Superior temporal gyrus (tissue), 1 donor: ENCODE measurements around the gene EMD.
"Not testable (repeated sequence)": the region's sequence is repeated elsewhere in the genome, so short reads cannot be mapped to it uniquely, and the experiment has no call there.

Source experiments
- DNase-seq: peaks from one replicate; pipeline ENCODE4 v3.0.0-alpha.2; 2016; ENCODE audit errors: extremely low spot score

EMD gene

DNA sequence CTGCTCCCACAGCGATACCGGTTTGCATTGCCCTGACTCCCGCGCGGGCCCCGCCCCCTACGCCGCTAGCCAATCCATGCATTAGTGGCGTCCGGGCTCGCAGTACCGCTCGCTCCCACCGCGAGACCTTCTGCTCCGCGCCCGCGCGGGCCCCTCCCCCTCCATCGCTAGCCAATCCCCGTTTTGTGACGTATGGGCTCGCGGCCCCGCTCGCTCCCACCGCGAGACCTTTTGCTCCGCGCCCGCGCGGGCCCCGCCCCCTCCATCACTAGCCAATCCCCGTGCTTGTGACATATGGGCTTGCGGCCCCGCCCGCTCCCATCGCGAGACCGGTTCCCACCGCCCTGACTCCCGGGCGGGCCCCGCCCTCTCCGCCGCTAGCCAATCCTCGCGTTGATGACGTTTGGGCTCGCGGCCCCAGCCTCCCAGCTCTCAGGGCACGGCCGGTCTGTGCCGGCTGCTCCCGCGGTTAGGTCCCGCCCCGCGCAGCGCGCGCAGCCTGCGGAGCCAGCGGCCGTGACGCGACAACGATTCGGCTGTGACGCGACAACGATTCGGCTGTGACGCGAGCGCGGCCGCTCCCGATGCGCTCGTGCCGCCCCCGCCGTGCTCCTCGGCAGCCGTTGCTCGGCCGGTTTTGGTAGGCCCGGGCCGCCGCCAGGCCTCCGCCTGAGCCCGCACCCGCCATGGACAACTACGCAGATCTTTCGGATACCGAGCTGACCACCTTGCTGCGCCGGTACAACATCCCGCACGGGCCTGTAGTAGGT, at the start of gene EMD:
EMD (plus strand) TSS at position 497 of the 770 bp plus-strand sequence; CDS start at position 687, 190 bp downstream.
- peak; percentile 91 for DNase-seq

DNA sequence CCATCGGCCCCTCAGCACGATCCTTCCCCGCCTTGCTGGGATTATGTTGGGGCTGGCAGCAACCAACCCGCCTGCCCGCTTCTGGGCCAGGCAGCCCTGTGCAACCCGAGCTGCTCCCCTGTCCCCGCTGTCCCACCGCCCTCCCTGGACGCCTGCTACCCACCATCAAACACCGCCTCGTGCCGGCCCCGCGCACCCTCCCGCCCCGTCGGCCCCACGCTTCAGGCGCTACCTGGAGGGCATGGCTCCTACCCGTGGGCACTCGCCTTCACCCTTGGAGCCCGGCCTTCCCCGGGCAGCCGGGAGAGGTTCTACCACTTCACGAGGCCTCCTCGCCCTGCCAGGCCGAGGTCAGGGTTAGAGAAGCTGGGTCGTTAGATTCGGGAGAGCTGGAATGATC, 46.5 kb upstream of the EMD start:
- no peak for DNase-seq

DNA sequence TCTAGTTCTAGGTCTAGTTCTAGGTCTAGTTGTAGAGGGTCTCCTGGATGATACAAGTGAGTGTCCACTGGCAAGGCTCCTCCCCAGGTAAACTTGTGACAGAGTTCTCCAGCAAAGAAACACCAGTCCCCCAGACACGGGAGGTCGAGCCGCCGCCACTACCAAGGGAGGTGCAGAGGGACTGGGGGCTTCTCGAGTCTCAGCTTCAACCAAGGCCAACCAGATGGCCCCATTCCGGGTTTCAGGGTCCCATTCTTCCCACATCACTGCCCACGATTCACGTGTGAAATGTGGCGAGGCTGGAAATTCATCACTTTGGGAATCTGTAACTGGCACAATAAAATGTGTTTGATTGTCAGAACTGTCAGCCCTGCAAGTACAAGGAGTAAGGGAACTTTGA, 46.0 kb upstream of the EMD start:
- DNase-seq: no peak

DNA sequence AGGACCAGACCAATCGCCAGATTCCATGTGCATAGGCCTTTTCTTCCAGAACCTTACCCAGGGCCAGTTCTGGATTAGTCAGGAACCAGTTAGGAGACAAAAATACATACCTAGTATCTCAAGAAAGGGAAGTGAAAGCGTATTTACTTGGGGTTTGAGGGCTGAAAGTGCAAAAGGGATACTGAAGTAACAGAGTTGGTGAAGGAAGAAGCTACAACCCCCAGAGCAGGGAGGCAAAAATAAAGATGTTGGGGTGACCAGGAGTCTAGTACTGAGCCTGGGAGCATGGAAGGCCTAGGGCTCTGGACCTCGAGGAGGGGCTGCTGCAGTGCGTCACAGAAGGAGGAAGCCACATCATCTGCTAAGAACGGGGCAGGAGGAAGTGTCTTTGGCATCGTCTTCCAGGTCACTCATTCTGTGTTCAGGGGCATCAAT, 45.2 kb upstream of the EMD start:
- no peak for DNase-seq

DNA sequence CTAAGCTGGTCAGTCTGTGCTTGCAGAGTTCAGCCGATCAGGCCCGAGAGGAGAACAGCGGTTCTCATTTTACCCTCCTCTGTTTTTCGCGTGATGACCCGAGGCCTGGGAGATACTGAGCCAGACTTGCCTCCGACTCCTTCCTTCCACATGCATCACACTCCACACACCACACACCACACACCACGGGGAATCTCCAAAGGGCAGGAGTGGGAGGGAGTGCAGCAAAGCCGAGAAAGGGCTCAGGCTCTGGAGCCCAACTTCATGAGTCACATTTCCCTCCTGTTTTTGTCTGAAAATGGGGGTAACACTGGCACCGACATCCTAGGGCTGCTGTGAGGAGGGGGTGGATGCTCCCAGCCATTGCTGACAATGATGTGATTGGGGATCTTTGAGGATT, 44.6 kb upstream of the EMD start:
- DNase-seq: no peak

DNA sequence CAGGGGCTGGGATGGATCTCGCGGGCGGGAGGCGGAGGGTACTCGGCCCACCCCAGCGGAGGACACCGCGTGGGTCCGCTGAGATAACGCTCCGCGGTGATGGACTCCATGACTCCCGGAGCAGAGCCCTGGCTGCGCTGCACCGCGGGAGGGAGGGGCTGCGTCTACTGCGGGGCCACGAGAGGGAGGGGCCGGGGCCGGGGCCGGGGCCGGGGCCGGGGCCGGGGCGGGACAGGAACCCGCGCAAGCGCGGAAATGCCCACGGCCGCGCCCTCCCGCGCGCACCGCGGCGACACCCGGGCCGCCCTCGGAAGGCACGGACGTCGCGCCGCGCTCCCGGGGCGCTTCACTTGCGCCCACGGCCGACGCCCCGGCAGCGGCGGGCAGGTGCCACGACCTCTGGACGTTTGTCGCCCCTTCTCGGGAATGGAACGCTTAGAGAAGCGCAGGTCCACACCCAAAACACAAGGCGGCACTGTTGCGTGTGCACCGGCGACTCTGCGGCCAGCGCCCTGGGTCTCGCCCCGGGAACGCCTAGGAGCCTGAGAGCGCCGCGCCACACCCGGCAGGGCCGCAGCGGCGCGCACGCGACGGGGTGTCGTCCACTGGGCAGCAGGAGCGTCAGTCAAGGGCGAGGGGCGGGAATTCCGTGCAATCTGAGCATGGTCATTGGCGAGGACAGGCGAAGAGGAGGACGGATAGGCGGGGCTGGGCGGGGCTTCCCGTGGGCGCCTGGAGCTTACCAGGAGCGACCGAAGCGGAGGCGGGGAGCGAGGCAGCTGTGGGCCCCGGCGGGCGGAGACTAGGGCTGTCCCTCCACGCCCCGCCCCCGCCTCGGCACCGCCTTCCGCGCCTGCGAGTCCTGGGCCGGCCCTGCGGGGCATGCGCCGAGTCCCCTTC, 37.4 kb upstream of the EMD start:
- not testable (repeated sequence) for DNase-seq

DNA sequence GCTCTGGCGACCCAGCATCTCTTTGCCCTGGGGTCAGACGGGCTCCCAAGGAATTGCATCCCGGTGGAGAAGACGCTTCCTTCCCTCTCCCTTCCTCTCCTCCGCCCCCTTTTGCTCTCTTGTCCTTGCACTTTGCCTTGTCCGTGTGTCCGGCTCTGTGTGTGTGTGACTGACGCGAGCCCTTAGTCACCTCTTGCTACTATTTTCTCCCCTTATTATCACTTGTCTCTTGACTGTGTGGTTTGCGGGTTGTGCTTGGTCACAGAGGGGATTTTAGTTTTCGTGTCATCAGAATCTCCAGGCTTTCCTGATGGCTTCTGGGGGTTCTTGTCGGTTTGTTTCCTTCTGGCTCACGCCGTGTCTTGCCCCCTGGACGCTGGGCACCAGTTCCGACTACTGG, 36.0 kb upstream of the EMD start:
- not testable (repeated sequence) for DNase-seq

DNA sequence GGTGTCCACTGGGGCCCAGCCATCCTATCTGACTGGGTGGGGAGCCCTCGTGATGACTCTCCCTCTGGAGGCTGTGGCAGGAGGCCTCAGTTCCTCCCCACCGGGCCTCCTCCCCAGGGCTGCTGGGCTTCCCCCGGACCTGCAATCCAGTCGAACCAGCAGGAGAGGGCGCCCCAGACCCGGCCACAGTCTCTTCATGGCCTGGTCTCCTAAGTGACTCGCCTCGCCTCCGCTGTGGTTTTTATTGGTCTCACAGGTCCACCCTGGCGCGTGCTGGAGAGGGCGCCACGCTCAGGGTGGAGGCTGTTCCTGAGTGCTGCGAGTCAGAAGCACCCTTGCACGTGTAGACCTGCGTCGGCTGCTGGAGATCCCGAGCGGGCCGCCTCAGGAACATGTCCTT, 35.5 kb upstream of the EMD start:
- not testable (repeated sequence) for DNase-seq

DNA sequence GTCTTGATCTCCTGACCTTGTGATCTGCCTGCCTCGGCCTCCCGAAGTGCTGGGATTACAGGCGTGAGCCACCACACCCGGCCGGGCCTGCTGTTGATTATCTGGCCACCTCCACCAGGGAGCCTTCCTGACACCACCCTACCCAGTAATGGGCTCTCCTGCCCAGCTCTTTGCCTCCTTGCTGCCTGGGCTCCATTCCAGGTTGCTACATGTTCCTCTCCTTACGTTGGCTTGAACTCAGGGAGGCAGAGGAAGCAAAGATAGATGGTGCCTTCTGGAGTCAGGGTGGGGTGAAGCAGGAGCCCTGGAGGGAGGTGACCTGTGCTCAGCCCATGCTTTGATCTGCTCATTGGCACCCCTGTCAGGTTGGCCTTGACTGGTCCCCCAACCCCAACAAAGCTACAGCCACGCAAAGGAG, 31.0 kb upstream of the EMD start:
- DNase-seq: no peak

DNA sequence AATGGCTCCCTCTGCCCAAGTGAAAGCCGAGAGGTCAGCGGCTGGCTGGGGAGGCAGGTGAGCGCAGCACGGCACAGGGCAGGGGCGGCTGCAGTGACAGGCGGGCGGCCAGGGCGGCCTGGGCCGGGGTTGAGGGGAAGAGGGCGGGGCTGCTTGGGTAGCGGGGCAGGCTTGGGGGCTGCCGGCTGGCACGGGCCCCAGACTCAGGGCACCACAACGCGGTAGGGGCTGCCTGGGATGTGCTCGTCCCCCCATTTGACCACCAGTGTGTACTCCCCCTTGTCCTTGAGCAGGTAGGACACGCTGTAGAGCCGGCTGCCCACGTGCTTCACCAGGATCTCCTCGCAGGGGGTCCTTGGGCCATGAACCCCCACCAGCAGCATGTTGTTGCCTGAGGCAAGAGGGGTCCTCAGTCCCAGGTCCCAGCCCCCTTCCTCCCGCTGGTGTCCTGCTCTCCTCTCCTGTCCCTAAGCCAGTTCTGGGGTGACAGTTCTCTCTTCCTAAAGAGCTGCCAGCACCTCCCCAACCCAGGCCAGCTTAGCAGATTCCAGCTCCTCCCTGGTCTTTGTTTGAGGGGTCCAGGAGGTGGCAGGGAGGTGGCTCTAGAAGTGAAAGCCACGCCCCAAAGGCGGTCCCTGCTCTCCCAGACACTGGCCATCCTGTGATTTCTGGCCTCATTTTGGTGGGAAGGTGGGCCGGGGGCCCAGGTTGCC, 30.3 kb upstream of the EMD start:
- DNase-seq: no peak

DNA sequence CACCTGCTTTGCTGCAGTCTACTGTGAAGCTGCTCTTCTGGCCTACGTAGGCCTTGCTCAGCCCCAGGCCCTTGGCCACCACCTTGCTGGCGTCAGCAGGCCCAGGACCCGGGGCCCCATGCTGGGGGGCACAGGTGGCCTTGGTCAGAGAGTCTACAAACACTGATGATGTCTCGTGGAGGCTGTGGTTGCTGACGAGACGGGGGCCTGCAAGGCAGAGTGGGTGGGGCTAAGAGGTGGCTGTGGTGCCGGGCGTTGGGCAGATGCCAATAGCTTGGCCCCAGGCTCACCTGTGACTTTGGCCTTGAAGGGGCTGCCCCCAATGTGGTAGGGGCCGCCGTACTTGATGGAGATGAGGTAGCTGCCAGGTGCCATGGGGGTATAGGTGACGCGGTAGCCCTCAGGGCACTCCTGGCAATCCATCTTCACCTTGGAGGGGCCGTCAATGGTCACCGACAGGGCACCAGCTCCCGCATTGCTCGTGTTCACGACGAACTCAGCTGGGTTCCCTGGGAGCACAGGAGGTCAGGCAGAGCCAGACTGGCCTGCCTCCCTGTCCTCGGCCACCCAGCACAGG, 29.6 kb upstream of the EMD start:
- no peak for DNase-seq

DNA sequence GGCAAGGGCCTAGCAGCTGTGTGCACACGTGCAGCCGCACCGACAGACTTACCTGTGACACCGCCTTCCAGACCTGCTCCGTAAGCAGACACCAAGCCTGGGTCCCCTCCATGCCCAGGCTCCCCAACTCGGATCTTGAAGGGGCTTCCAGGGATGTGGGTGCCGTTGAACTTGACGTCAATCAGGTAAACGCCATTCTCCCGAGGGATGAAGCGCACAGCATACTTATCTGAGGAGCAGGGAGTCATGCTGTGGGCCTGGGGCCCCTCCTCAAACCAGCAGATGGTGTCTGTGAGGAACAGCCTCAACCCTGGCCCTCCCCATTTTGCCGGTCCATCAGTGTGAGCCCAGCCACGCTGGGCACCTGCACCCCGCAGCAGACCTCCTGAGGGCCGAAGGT, 29.1 kb upstream of the EMD start:
- DNase-seq: no peak

DNA sequence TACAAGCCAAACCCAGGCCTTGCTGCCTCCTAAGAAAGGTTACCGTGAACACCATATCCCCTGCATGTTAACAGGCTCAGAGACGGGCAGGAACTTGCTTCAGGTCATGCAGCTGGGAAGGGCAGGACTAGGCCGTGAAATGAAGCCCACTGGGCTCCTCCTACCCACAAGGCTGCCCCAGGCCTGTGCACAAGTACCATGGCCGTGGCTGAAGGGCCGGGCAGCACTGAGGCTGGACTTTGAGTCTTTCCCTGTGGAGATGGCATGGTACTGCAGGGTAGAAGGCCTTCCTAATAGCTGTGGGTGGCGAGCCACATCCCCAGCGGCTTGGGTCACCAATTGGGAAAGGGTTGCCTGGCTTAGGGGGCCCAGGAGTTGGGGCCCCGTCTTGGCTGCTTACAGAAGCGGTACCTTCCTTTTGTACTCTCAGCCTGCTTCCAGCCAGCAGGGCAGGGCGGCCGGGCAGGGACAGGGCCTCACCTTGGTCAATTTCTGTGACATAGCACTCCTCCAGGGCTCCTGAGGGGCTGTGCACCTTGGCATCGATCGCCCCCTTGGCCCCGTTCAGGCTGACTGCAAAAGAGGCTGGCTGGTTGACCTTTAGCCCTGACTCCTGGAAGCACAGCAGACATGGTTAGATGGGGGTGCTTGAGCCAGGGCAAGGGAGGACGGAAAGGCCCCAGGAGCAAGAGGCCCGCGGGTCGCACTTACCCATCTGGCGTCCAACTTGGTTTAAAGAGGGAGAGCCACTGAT, 28.5 kb upstream of the EMD start:
- no peak for DNase-seq

DNA sequence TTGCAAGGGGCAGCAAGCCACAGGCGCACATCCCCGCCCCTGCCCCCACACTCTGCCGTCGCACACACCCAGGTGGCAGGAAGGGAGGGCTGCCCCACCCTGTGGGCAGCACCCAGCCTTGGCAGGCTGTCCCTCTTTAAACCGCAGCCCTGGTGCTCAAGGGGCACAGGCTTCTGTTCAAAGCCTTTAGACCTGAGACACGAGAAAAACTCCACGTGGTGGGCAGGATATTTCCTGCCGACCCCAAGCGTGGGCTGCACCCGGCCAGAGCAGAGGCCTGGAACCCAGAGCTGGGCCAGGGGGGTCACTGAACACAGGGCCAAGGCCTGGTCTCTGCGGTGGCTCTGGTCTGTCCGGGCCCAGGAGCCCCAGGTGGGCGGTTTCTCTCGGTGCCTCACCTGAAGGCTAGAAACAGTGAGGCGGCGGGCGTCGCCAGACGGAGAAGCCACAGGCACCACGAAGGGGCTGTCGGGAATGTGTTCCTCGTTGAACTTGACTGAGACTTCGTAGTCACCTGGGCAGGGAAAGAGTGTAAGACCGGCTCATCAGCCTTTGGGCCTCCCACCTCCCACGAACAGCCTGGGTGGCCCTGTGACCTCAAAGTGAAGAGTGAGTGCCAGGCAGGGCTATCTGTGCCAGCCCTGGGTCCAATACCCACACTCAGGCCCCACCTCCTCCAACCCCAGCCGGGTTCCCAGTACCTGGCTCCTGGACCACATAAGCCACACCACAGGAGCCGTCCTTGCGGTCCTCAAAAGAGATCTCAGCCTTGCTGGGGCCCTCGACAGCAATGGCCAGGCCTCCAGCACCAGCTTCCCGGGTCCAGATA, 27.7 kb upstream of the EMD start:
- no peak for DNase-seq

DNA sequence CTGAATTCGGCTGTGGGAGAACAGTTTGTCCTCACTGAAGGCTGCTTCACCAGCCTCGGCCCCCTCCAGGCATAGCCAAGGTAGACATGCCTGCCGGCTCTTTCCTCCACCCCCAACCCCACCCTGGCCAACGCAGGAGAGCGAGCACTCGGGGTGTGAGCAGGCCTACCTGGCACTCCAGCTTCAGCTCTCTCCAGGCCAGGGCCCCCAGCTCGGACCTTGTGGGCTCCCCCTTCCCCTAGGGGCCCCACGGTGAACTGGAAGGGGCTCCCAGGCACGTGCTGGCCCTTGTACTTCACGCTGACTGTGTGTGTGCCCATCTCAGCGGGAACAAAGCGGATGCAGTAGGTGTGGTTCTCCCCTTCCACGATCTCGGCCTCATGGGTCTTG, 27.1 kb upstream of the EMD start:
- no peak for DNase-seq

DNA sequence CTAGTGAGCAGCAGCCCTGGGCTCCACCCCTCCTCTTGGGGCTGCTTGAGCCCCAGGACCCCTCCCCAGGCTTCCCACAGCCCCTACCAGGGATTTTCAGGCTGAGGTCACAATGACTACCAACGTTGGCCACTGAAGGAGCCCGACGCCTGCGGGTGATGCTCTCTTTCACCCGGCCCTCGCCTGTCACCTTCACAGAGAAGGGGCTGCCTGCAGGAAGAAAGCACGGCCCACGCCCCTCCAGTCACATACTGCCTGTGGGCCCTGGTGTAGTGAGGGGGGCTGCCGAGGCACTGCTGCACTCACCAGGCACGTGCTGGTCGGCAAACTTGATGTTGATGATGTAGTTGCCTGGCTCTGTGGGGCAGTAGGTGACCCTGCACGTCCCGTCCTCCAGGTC, 26.6 kb upstream of the EMD start:
- DNase-seq: no peak

DNA sequence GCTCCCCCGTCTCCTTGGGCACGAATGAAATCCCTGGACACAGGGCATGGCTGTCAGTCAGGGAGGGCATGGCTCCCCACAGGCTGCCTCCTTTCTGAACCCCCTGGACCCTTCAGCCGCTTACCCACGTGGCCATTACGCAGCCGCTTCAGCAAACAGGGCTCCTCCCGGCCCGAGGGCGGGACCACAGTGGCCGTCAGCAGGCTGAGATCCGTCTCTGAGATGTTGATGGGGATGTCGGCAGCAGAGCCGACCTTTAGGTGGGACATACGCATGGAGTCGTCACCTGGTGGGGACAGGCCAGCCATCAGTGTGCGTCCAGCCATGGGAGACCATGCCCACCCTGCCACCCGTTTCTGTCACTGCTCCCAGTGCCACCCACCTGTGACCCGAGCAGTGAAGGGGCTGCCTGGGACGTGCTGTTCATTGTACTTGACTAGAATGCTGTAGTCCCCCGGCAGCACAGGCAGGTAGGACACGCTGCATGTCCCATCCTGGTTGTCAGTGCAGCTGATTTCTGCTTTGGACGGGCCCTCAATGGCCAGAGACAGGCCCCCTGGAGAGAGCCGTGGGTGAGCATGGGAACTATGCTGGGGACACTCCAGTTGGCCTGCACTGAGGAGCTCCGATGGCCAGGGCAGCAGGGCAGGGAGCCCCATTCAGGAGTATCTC, 25.8 kb upstream of the EMD start:
- DNase-seq: no peak

DNA sequence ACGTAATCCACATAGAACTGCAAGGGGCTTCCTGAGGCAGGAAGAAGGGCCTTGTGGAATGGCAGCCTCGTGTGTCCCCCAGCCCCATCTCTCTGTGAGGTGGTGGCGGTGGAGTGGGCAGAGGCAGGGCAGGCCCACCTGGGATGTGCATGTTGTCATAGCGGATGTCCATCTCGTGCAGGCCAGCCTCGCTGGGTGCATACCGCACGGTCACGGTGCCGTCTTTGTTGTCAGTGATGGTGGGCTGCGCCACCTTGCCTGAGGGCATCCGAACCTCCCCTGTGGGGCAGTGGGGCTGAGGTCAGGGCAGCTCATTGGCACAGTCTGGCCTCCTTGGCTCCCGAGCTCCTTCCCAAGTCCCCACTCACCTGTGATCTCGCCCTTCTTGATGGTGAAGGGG, 25.1 kb upstream of the EMD start:
- no peak for DNase-seq

DNA sequence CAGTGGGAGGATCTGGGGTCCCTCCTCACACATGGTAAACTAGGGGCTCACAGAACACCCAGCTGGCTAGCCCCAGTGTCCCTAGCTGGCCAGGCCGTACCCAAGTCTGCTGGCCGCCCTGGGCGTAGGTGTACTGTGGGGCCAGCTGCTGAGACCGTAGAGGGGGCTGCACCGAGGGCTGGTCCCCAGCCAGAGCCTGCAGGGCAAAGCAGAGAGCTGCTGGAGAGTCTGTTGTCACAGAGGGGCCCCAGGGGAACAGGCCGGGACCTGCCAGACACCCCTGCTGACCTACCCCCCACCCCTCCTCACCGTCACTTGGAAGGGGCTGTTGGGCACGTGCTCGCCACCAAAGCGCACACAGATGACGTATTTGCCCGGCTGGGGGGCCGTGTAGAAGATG, 24.6 kb upstream of the EMD start:
- DNase-seq: no peak
